Effector memory CD4-positive, alpha-beta T cell (primary cell): ENCODE data around the gene PTX4.
A peak's percentile ranks its signal among the peaks of the same experiment; 100 is the strongest.
"Not testable (repeated sequence)": the region's sequence is repeated elsewhere in the genome, so short reads cannot be mapped to it uniquely, and the experiment has no call there.

Source experiments
- DNase-seq, 3 donors: peaks; one replicate each; pipeline ENCODE4 v3.0.0-alpha.2; 2020
- H3K27ac ChIP-seq: 2 replicates; pipeline ENCODE4 v1.7.0; 2013; ENCODE audit warnings: mild to moderate bottlenecking, low read length, moderate library complexity; ENCODE audit not compliant: insufficient read depth, poor library complexity, severe bottlenecking
- H3K27me3 ChIP-seq: replicated peaks from 2 replicates; pipeline ENCODE4 v1.7.0; 2013; ENCODE audit warnings: mild to moderate bottlenecking, low read length; ENCODE audit not compliant: insufficient read depth, control insufficient read depth, poor library complexity, severe bottlenecking
- H3K36me3 ChIP-seq: 2 replicates; pipeline ENCODE4 v1.7.0; 2013; ENCODE audit warnings: mild to moderate bottlenecking, low read length, moderate library complexity; ENCODE audit not compliant: control insufficient read depth, insufficient read depth
- H3K4me1 ChIP-seq: 2 replicates; pipeline ENCODE4 v1.7.0; 2013; ENCODE audit warnings: low read length, mild to moderate bottlenecking; ENCODE audit not compliant: control insufficient read depth, insufficient read depth, poor library complexity, severe bottlenecking
- H3K4me3 ChIP-seq: 2 replicates; pipeline ENCODE4 v1.7.0; 2013; ENCODE audit warnings: low read length, low read depth, mild to moderate bottlenecking; ENCODE audit not compliant: insufficient read depth, poor library complexity, severe bottlenecking
- H3K9me3 ChIP-seq: 2 replicates; pipeline ENCODE4 v1.7.0; 2013; ENCODE audit warnings: mild to moderate bottlenecking, low read length, moderate library complexity; ENCODE audit not compliant: control insufficient read depth

The PTX4 gene

GRCh38 chr16:1481906-1482835, 6.6 kb downstream of the PTX4 start:
- H3K4me3 ChIP-seq, result no peak overlapping the region
- H3K27ac ChIP-seq, result no peak overlapping the region

GRCh38 chr16:1478937-1479336, 9.8 kb downstream of the PTX4 start:
- not testable (repeated sequence) for H3K9me3 ChIP-seq, DNase-seq, H3K4me3 ChIP-seq, H3K27ac ChIP-seq, H3K36me3 ChIP-seq, H3K27me3 ChIP-seq
- peaks cover 10% of the 10 kb centered on the region for H3K4me1 ChIP-seq

More at GRCh38 chr16:1481906-1482835, 6.6 kb downstream of the PTX4 start:
- Histone ChIP-seq H3K4me1 (no peaks in the 10 kb centered on the region), H3K36me3 (no peaks in the 10 kb centered on the region), H3K27me3 (no peaks in the 10 kb centered on the region), H3K9me3 (no peaks in the 10 kb centered on the region)
- no peak for DNase-seq

GRCh38 chr16:1477033-1477432, 11.7 kb downstream of the PTX4 start:
- Histone ChIP-seq H3K36me3 (no peaks in the 10 kb centered on the region), H3K9me3 (no peaks in the 10 kb centered on the region), H3K4me3 (no peak overlapping the region), H3K27me3 (no peaks in the 10 kb centered on the region), H3K27ac (no peak overlapping the region), H3K4me1 (peaks cover 10% of the 10 kb centered on the region)
- DNase-seq, result no peak

GRCh38 chr16:1475552-1476114, 13.1 kb downstream of the PTX4 start:
- no peaks in the 10 kb centered on the region for H3K9me3 ChIP-seq
- H3K27me3 ChIP-seq, result no peaks in the 10 kb centered on the region
- peak overlapping the region; percentile 96 for H3K27ac ChIP-seq
- peak overlapping the region; percentile 84 for H3K4me3 ChIP-seq
- H3K4me1 ChIP-seq, result peaks cover 10% of the 10 kb centered on the region
- H3K36me3 ChIP-seq, result no peaks in the 10 kb centered on the region
- DNase-seq, result no peak

- no peaks in the 10 kb centered on the region for H3K36me3 ChIP-seq
- no peaks in the 10 kb centered on the region for H3K9me3 ChIP-seq
- peaks cover 10% of the 10 kb centered on the region for H3K4me1 ChIP-seq
- peak within 1 kb of the TSS; percentile 96 for H3K27ac ChIP-seq
- no peaks in the 10 kb centered on the region for H3K27me3 ChIP-seq
- H3K4me3 ChIP-seq, result peak within 1 kb of the TSS; percentile 84
- peak; percentile 76 to 83 (median 77) for DNase-seq
Observed at GRCh38 chr16:1474796-1475551, 13.8 kb downstream of the PTX4 start, which contains the start of gene CLCN7. Gene CLCN7 (minus strand): TSS chr16:1475028. CDS start chr16:1474974, 54 bp downstream.

GRCh38 chr16:1474082-1474795, 14.5 kb downstream of the PTX4 start:
- Histone ChIP-seq H3K27ac (peak overlapping the region; percentile 96), H3K27me3 (no peaks in the 10 kb centered on the region), H3K4me3 (peak overlapping the region; percentile 84), H3K4me1 (peaks cover 10% of the 10 kb centered on the region), H3K36me3 (no peaks in the 10 kb centered on the region), H3K9me3 (no peaks in the 10 kb centered on the region)
- no peak for DNase-seq

- H3K27me3 ChIP-seq, result no peaks in the 10 kb centered on the region
- no peak for DNase-seq
- H3K9me3 ChIP-seq, result no peaks in the 10 kb centered on the region
- H3K27ac ChIP-seq, result no peak overlapping the region
- no peaks in the 10 kb centered on the region for H3K36me3 ChIP-seq
- H3K4me3 ChIP-seq, result no peak overlapping the region
- H3K4me1 ChIP-seq, result peaks cover 10% of the 10 kb centered on the region
Observed at GRCh38 chr16:1472974-1473373, 15.8 kb downstream of the PTX4 start.

- no peak for DNase-seq
- Histone ChIP-seq H3K27me3 (no peaks in the 10 kb centered on the region), H3K36me3 (no peaks in the 10 kb centered on the region), H3K9me3 (no peaks in the 10 kb centered on the region), H3K4me1 (peaks cover 10% of the 10 kb centered on the region), H3K4me3 (no peak overlapping the region), H3K27ac (no peak overlapping the region)
Observed at GRCh38 chr16:1471569-1472194, 17.1 kb downstream of the PTX4 start.
